Ectodermal cell (in vitro differentiated cells): ENCODE data around the gene ZNF462.

Experiments
- H3K27ac ChIP-seq: 2 replicates; pipeline ENCODE4 v1.7.0; 2013; ENCODE audit warnings: mild to moderate bottlenecking, low read depth, low read length; ENCODE audit not compliant: insufficient read depth, poor library complexity, severe bottlenecking
- H3K27me3 ChIP-seq: 2 replicates; pipeline ENCODE4 v1.7.0; 2013; ENCODE audit warnings: mild to moderate bottlenecking, low read length; ENCODE audit not compliant: insufficient read depth, control insufficient read depth, poor library complexity, severe bottlenecking
- H3K36me3 ChIP-seq: one replicate; pipeline ENCODE4 v1.7.0; 2013; ENCODE audit warnings: low read length; ENCODE audit not compliant: control insufficient read depth, insufficient read depth
- H3K4me1 ChIP-seq: one replicate; pipeline ENCODE4 v1.7.0; 2013; ENCODE audit warnings: low read length; ENCODE audit not compliant: control insufficient read depth, insufficient read depth
- H3K4me3 ChIP-seq: 2 replicates; pipeline ENCODE4 v1.7.0; 2013; ENCODE audit warnings: low read depth, low read length, control low read depth; ENCODE audit not compliant: insufficient read depth
- H3K9me3 ChIP-seq: 2 replicates; pipeline ENCODE4 v1.7.0; 2013; ENCODE audit warnings: mild to moderate bottlenecking, low read length, moderate library complexity; ENCODE audit not compliant: control insufficient read depth
- WGBS, 2 experiments: methylation state at CpG; one replicate each; pipeline ENCODE4 v1.1.7; 2013; ENCODE audit warnings: missing lambda C conversion rate in 2 of 2; 5-methylcytosine and 5-hydroxymethylcytosine counted together

Gene ZNF462

GRCh38 chr9:106956971-106957370, 94.0 kb downstream of the ZNF462 start:
- no peaks in the 10 kb centered on the region for H3K4me1 ChIP-seq
- no peak overlapping the region for H3K4me3 ChIP-seq
- no peaks in the 10 kb centered on the region for H3K27me3 ChIP-seq
- 92 to 94% methylated on average over 5 of the region's 5 CpGs for WGBS, 2 experiments
- no peak overlapping the region for H3K27ac ChIP-seq
- H3K36me3 ChIP-seq, result peaks cover 12% of the 10 kb centered on the region
- no peaks in the 10 kb centered on the region for H3K9me3 ChIP-seq

GRCh38 chr9:106958955-106959657, 96.1 kb downstream of the ZNF462 start:
- Histone ChIP-seq H3K4me1 (no peaks in the 10 kb centered on the region), H3K27ac (no peak overlapping the region), H3K36me3 (peaks cover 12% of the 10 kb centered on the region), H3K27me3 (no peaks in the 10 kb centered on the region), H3K4me3 (no peak overlapping the region), H3K9me3 (no peaks in the 10 kb centered on the region)

GRCh38 chr9:106960258-106960657, 97.3 kb downstream of the ZNF462 start:
- WGBS, 2 experiments, result 82 to 85% methylated on average over 5 of the region's 5 CpGs
- no peak overlapping the region for H3K27ac ChIP-seq
- no peaks in the 10 kb centered on the region for H3K27me3 ChIP-seq
- peaks cover 12% of the 10 kb centered on the region for H3K36me3 ChIP-seq
- H3K4me1 ChIP-seq, result no peaks in the 10 kb centered on the region
- H3K9me3 ChIP-seq, result no peaks in the 10 kb centered on the region
- no peak overlapping the region for H3K4me3 ChIP-seq

GRCh38 chr9:106961623-106962022, 98.7 kb downstream of the ZNF462 start:
- H3K9me3 ChIP-seq, result no peaks in the 10 kb centered on the region
- no peak overlapping the region for H3K4me3 ChIP-seq
- no peaks in the 10 kb centered on the region for H3K27me3 ChIP-seq
- 95 to 98% methylated on average over 2 of the region's 2 CpGs for WGBS, 2 experiments
- peaks cover 12% of the 10 kb centered on the region for H3K36me3 ChIP-seq
- H3K27ac ChIP-seq, result no peak overlapping the region
- no peaks in the 10 kb centered on the region for H3K4me1 ChIP-seq

- no peaks in the 10 kb centered on the region for H3K4me1 ChIP-seq
- WGBS, 2 experiments, result 94 to 96% methylated on average over 2 of the region's 2 CpGs
- H3K27ac ChIP-seq, result no peak overlapping the region
- peaks cover 12% of the 10 kb centered on the region for H3K36me3 ChIP-seq
- H3K9me3 ChIP-seq, result no peaks in the 10 kb centered on the region
- no peaks in the 10 kb centered on the region for H3K27me3 ChIP-seq
- no peak overlapping the region for H3K4me3 ChIP-seq
Observed at GRCh38 chr9:106962122-106962521, 99.2 kb downstream of the ZNF462 start.

- no peak overlapping the region for H3K4me3 ChIP-seq
- no peak overlapping the region for H3K27ac ChIP-seq
- peaks cover 12% of the 10 kb centered on the region for H3K36me3 ChIP-seq
- H3K9me3 ChIP-seq, result no peaks in the 10 kb centered on the region
- 97 to 98% methylated on average over 8 of the region's 8 CpGs for WGBS, 2 experiments
- H3K27me3 ChIP-seq, result no peaks in the 10 kb centered on the region
- H3K4me1 ChIP-seq, result no peaks in the 10 kb centered on the region
Observed at GRCh38 chr9:106962615-106963363, 99.8 kb downstream of the ZNF462 start.

- WGBS, 2 experiments, result 83 to 86% methylated on average over 2 of the region's 3 CpGs
- Histone ChIP-seq H3K4me3 (no peak overlapping the region), H3K27me3 (no peaks in the 10 kb centered on the region), H3K27ac (no peak overlapping the region), H3K9me3 (no peaks in the 10 kb centered on the region), H3K4me1 (no peaks in the 10 kb centered on the region), H3K36me3 (peaks cover 9% of the 10 kb centered on the region)
Observed at GRCh38 chr9:106963684-106964083, 100.7 kb downstream of the ZNF462 start.

GRCh38 chr9:106964329-106964728, 101.4 kb downstream of the ZNF462 start:
- WGBS, 2 experiments, result 84 to 95% methylated on average over 2 of the region's 2 CpGs

GRCh38 chr9:106964822-106965525, 102.0 kb downstream of the ZNF462 start:
- no peaks in the 10 kb centered on the region for H3K27me3 ChIP-seq
- peaks cover 9% of the 10 kb centered on the region for H3K4me1 ChIP-seq
- H3K4me3 ChIP-seq, result no peak overlapping the region
- 98 to 99% methylated on average over 3 to 4 of the region's 4 CpGs for WGBS, 2 experiments
- no peak overlapping the region for H3K27ac ChIP-seq
- peaks cover 3% of the 10 kb centered on the region for H3K36me3 ChIP-seq
- H3K9me3 ChIP-seq, result no peaks in the 10 kb centered on the region

More at GRCh38 chr9:106964329-106964728, 101.4 kb downstream of the ZNF462 start:
- no peak overlapping the region for H3K4me3 ChIP-seq
- no peaks in the 10 kb centered on the region for H3K27me3 ChIP-seq
- peaks cover 4% of the 10 kb centered on the region for H3K36me3 ChIP-seq
- H3K27ac ChIP-seq, result no peak overlapping the region
- no peaks in the 10 kb centered on the region for H3K9me3 ChIP-seq
- H3K4me1 ChIP-seq, result peaks cover 3% of the 10 kb centered on the region

- peak overlapping the region; percentile 4 for H3K27ac ChIP-seq
- H3K36me3 ChIP-seq, result peaks cover 3% of the 10 kb centered on the region
- peaks cover 15% of the 10 kb centered on the region for H3K4me1 ChIP-seq
- no peak overlapping the region for H3K4me3 ChIP-seq
- 100% methylated on average over 1 of the region's 1 CpG for WGBS, 2 experiments
- no peaks in the 10 kb centered on the region for H3K9me3 ChIP-seq
- no peaks in the 10 kb centered on the region for H3K27me3 ChIP-seq
Observed at GRCh38 chr9:106966481-106966880, 103.5 kb downstream of the ZNF462 start.
